ENCODE results near the gene NAALADL2. TPM values are rescaled to one million over a fixed set of nuclear protein-coding genes. Genes with fewer than 3 reads are reported as not detected.

Gene NAALADL2
- total RNA-seq, 1 experiment from 2014 or later = 4.7 TPM

DNA sequence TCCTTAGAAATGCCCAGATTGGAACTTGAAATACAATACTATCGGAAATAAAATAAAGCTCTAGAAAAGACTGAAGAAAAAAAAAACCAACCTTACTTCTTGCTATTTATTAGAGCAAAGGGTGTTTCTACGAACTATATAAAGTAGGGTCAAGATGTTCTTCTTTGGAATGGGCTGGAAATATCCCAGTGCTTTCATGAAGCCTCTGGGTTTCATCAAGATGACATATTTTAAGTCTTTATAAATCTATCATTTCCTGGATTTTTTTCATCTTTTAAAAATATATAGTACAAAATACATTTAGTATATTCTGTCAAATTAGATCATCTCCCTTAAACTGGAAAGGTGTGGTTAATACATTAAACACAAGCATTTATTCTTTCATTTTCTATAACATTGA, 978.8 kb downstream of the NAALADL2 start:
- Histone ChIP-seq H3K27me3 (replicated peaks) (no peaks in the 10 kb centered on the region), H3K27ac (no peak overlapping the region), H3K36me3 (no peaks in the 10 kb centered on the region), H3K9me3 (replicated peaks) (no peaks in the 10 kb centered on the region), H3K4me1 (replicated peaks) (no peaks in the 10 kb centered on the region), H3K4me3 (no peak overlapping the region)
- no peak for DNase-seq (ENCODE audit: low read depth in 1 of 2, low spot score in 2 of 2)

- Histone ChIP-seq H3K36me3 (no peaks in the 10 kb centered on the region), H3K4me1 (replicated peaks) (no peaks in the 10 kb centered on the region), H3K4me3 (no peak overlapping the region), H3K27me3 (replicated peaks) (no peaks in the 10 kb centered on the region), H3K27ac (no peak overlapping the region), H3K9me3 (replicated peaks) (no peaks in the 10 kb centered on the region)
- DNase-seq (ENCODE audit: low read depth in 1 of 2, low spot score in 2 of 2) = no peak
These were observed 980.4 kb downstream of the NAALADL2 start for GRCh38 chr3:175839366-175840005.

DNA sequence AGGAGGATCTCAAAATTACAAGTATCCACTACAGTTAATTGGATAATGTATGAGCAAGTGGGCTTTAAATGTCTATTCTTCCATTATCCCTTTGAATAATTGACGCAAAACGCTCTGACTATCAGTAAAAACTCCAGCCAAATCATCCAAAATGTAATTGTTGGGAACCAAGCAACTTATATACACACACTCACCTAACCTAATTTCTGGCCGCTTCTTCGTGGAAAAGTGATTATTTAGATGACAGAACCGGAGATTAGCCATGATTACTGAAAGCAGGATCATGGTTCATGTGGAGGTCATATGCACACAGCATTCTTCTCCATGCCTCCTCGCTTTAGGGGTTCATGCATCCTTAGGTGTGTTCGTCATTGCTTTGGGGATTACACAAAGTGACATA, 992.4 kb downstream of the NAALADL2 start:
- H3K36me3 ChIP-seq = no peaks in the 10 kb centered on the region
- no peaks in the 10 kb centered on the region for H3K4me1 ChIP-seq (replicated peaks)
- DNase-seq (ENCODE audit: low read depth in 1 of 2, low spot score in 2 of 2) = no peak
- H3K9me3 ChIP-seq (replicated peaks) = no peaks in the 10 kb centered on the region
- H3K27me3 ChIP-seq (replicated peaks) = no peaks in the 10 kb centered on the region
- no peak overlapping the region for H3K27ac ChIP-seq
- no peak overlapping the region for H3K4me3 ChIP-seq

DNA sequence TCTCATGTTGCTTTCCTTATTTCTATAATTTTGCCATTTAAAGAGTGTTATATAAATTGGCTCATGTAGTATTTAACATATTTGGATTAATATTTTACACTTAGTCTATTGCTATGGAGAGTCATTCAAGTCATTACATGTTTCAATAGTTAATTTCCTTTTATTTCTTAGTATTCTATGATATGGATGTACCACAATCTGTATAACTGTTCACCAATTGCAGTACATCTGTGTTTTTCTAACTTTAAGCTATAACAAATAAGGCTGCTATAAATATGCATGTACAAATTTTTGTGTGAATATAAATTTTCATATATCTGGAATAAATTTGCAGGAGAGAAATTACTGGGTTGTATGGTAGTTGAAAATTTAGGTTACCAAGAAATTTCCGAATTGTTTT, 993.4 kb downstream of the NAALADL2 start:
- no peaks in the 10 kb centered on the region for H3K27me3 ChIP-seq (replicated peaks)
- H3K36me3 ChIP-seq = no peaks in the 10 kb centered on the region
- H3K9me3 ChIP-seq (replicated peaks) = no peaks in the 10 kb centered on the region
- DNase-seq (ENCODE audit: low read depth in 1 of 2, low spot score in 2 of 2) = no peak
- H3K4me1 ChIP-seq (replicated peaks) = no peaks in the 10 kb centered on the region
- H3K4me3 ChIP-seq = no peak overlapping the region
- no peak overlapping the region for H3K27ac ChIP-seq

DNA sequence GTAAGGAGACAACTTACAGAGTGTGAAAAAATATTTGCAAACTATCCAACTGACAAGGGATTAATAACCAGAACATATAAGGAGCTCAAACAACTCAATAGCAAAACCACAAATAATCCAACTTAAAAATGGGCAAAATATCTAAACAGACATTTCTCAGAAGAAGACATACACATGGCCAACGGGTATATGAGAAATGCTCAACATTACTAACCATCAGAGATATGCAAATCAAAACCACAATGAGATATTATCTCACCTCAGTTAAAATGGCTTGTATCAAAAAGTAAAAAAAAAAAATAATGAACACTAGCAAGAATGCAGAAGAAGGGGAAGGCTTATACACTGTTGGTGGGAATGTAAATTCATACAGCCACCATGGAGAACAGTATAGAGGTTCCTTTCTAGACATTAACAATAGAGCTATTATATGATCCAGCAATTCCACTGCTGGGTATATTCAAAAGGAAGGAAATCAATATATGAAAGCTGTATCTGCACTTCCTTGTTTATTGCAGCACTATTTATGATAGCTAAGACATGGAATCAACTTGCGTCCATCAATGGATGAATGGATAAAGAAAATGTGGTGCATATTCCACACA, 998.6 kb downstream of the NAALADL2 start:
- H3K27ac ChIP-seq = no peak overlapping the region
- H3K27me3 ChIP-seq (replicated peaks) = no peaks in the 10 kb centered on the region
- H3K4me3 ChIP-seq = no peak overlapping the region
- H3K9me3 ChIP-seq (replicated peaks) = no peaks in the 10 kb centered on the region
- H3K36me3 ChIP-seq = no peaks in the 10 kb centered on the region
- DNase-seq (ENCODE audit: low read depth in 1 of 2, low spot score in 2 of 2) = no peak
- H3K4me1 ChIP-seq (replicated peaks) = no peaks in the 10 kb centered on the region

Data from SJSA1 (cell line).